H1 (cell line): Measurements from ENCODE around the gene PTDSS2. TPM values are rescaled to one million over a fixed set of nuclear protein-coding genes. Genes with fewer than 3 reads are reported as not detected.

Experiments used
- YY1 ChIP-seq: IDR thresholded peaks from 2 replicates; pipeline ENCODE4 v1.6.1; 2011; ENCODE audit warnings: low read depth, mild to moderate bottlenecking, low read length
- polyA plus RNA-seq, 7 experiments: library from polyadenylated mRNA; depleted of rRNA in 3 of 7; stranded (reverse) in 5 of 7; unstranded in 2 of 7; fragments of >200 nt in 5 of 7; fragments of 200-250 nt in 2 of 7; gene quantifications; 1 replicate in 5 of 7; 2 replicates in 1 of 7; 4 replicates in 1 of 7; pipeline versions ENCODE4 v1.2.1 to v1.2.3, GENCODE V29; 2011 to 2013; ENCODE audit warnings: missing spikeins in 2 of 7, mixed read lengths in 2 of 7
- total RNA-seq: library from RNA; stranded (reverse); fragmentation: NEBNext Ultra II Directional; extraction: Animal tissue kit (Norgen Biotek cat#: 25700); gene quantifications from 2 replicates; pipeline ENCODE4 v1.2.1, GENCODE V29; 2021

PTDSS2 gene
- total and polyA plus RNA-seq, 2 of the 8 experiments (the other 6 are each of a cell fraction or from before 2014, with no cell fraction given), result 48.7 to 68.2 TPM

DNA sequence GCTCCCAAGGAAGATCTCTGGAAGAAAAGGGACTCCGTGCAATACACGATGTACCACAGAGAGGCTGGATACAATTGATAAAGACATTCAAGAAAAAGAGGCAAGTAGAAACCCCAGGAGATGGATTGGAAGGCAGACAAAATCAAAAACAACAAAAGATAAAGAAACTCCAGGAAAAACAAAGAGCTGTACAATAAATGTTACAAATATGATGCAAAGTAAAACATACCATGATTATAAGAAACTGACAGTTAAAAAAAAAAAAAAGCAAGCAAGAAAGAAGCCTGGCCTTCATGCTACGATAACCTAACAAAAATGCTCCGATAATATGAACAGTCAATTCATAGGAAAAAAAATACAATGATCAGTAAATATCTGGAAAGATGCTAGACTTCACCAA is 24.8 kb upstream of the PTDSS2 start (continued):
- TF ChIP-seq YY1, result no peak
- TF ChIP-seq, all 59 proteins: peak for 0
